ENCODE data around the gene HGF. TPM values are rescaled to one million over a fixed set of nuclear protein-coding genes. Genes with fewer than 3 reads are reported as not detected.
A peak's percentile ranks its signal among the peaks of the same experiment; 100 is the strongest.
"Not testable (repeated sequence)": the region's sequence is repeated elsewhere in the genome, so short reads cannot be mapped to it uniquely, and the experiment has no call there.

The HGF gene
- total RNA-seq (29.7 and 33.2 TPM in 2 replicates), polyA plus RNA-seq (13.4 and 13.9 TPM in 2 replicates)

- DNase-seq (ENCODE audit: low spot score): peak; percentile 60
- Histone ChIP-seq H3K79me2 (peaks cover 14% of the 10 kb centered on the region), H4K20me1 (ENCODE audit: insufficient read depth, poor library complexity, severe bottlenecking) (no peaks in the 10 kb centered on the region), H3K4me2 (peak within 1 kb of the TSS; percentile 75), H3K4me3 (peak within 1 kb of the TSS; percentile 25), H3K9me2 (replicated peaks; ENCODE audit: insufficient read depth) (no peaks in the 10 kb centered on the region), H3K27ac (peak within 1 kb of the TSS; percentile 32), H3K4me1 (ENCODE audit: insufficient read depth) (no peaks in the 10 kb centered on the region), H3K27me3 (peaks cover 6% of the 10 kb centered on the region), H3K9me3 (ENCODE audit: low read depth) (no peaks in the 10 kb centered on the region), H2AFZ (peak within 1 kb of the TSS; percentile 26), H3K36me3 (replicated peaks; ENCODE audit: insufficient read depth, low read depth) (no peaks in the 10 kb centered on the region)
- 26% methylated on average over 14 of the region's 15 CpGs for WGBS (ENCODE audit: low lambda C conversion rate, missing lambda C conversion rate)
- no peak for TF ChIP-seq EZH2phosphoT487 (IDR thresholded peaks at IDR 0.05; ENCODE audit: low read depth, severe bottlenecking, unreplicated experiment)
- peak; percentile 28 for TF ChIP-seq CTCF (IDR thresholded peaks at IDR 0.05; ENCODE audit: poor library complexity)
Measured at GRCh38 chr7:81769891-81770727, at the start of gene HGF. Gene HGF, minus strand, starts transcription at chr7:81770047. Its CDS starts 76 bp downstream, at chr7:81769971.

GRCh38 chr7:81816312-81816711 lies 46.5 kb upstream of the HGF start:
- Histone ChIP-seq H3K36me3 (replicated peaks; ENCODE audit: insufficient read depth, low read depth) (no peaks in the 10 kb centered on the region), H3K4me2 (no peak overlapping the region), H3K4me3 (no peak overlapping the region), H2AFZ (no peak overlapping the region), H3K27me3 (no peaks in the 10 kb centered on the region), H3K9me2 (replicated peaks; ENCODE audit: insufficient read depth) (no peaks in the 10 kb centered on the region), H3K27ac (no peak overlapping the region), H3K4me1 (ENCODE audit: insufficient read depth) (no peaks in the 10 kb centered on the region), H3K9me3 (ENCODE audit: low read depth) (no peaks in the 10 kb centered on the region), H4K20me1 (ENCODE audit: insufficient read depth, poor library complexity, severe bottlenecking) (no peaks in the 10 kb centered on the region), H3K79me2 (no peaks in the 10 kb centered on the region)
- TF ChIP-seq EZH2phosphoT487 (IDR thresholded peaks at IDR 0.05; ENCODE audit: low read depth, severe bottlenecking, unreplicated experiment) (no peak), CTCF (IDR thresholded peaks at IDR 0.05; ENCODE audit: poor library complexity) (no peak), EZH2 (IDR thresholded peaks at IDR 0.05; ENCODE audit: borderline replicate concordance) (no peak)
- 47% methylated on average over 3 of the region's 3 CpGs for WGBS (ENCODE audit: low lambda C conversion rate, missing lambda C conversion rate)
- no peak for DNase-seq (ENCODE audit: low spot score)

- H3K79me2 ChIP-seq; H3K27me3 ChIP-seq; H3K4me3 ChIP-seq; H3K9me3 ChIP-seq (ENCODE audit: low read depth); H3K4me1 ChIP-seq (ENCODE audit: insufficient read depth); H3K9me2 ChIP-seq (replicated peaks; ENCODE audit: insufficient read depth); H4K20me1 ChIP-seq (ENCODE audit: insufficient read depth, poor library complexity, severe bottlenecking); DNase-seq (ENCODE audit: low spot score); H2AFZ ChIP-seq; H3K27ac ChIP-seq; H3K4me2 ChIP-seq; H3K36me3 ChIP-seq (replicated peaks; ENCODE audit: insufficient read depth, low read depth): not testable (repeated sequence)
- WGBS (ENCODE audit: low lambda C conversion rate, missing lambda C conversion rate): 81% methylated on average over 1 of the region's 3 CpGs
Measured at GRCh38 chr7:81812866-81813476, 43.1 kb upstream of the HGF start.

All from hepatocyte (in vitro differentiated cells).